ENCODE measurements around the gene DTWD1. TPM values are rescaled to one million over a fixed set of nuclear protein-coding genes. Genes with fewer than 3 reads are reported as not detected.

DTWD1 gene
- polyA plus RNA-seq, 1 of the 3 experiments (the other 2 are of a cell fraction) = 13.9 TPM

GRCh38 chr15:49605588-49605987 is 15.3 kb upstream of the DTWD1 start (continued):
- TF ChIP-seq ZBTB33 (IDR thresholded peaks at IDR 0.05; ENCODE audit: borderline replicate concordance, low read depth) (no peak), POLR2AphosphoS5 (IDR thresholded peaks at IDR 0.05; ENCODE audit: low read depth, low read length) (no peak), USF2 (IDR thresholded peaks at IDR 0.05; ENCODE audit: borderline replicate concordance, low read depth, low read length) (no peak), TAF1 (IDR thresholded peaks at IDR 0.05; ENCODE audit: borderline replicate concordance, low read depth, low read length) (no peak), RFX5 (IDR thresholded peaks at IDR 0.05; ENCODE audit: low read length) (no peak), CTCF (IDR thresholded peaks at IDR 0.05) (no peak), PBX3 (IDR thresholded peaks at IDR 0.05) (no peak), YY1 (IDR thresholded peaks at IDR 0.05; ENCODE audit: low read depth) (no peak), ELF1 (IDR thresholded peaks at IDR 0.05) (no peak)

- Histone ChIP-seq H3K9me3 (no peaks in the 10 kb centered on the region; the same call in 1 of the 2 replicates), H3F3A (replicated peaks; ENCODE audit: insufficient read depth) (peaks cover 5% of the 10 kb centered on the region), H3K79me2 (ENCODE audit: insufficient read depth) (no peaks in the 10 kb centered on the region), H2AFZ (ENCODE audit: low read depth) (no peak overlapping the region), H3K27ac (ENCODE audit: low read depth in 2 of 2, low read length in 1 of 2) (no peak overlapping the region), H3K9ac (no peak overlapping the region), H3K9me2 (0 out of 2 replicates have a peak, but pooled peaks cover 4% of the 10 kb centered on the region), H3K4me2 (no peak overlapping the region), H3K27me3 (ENCODE audit: insufficient read depth) (no peaks in the 10 kb centered on the region), H4K20me1 (ENCODE audit: insufficient read depth) (no peaks in the 10 kb centered on the region), H3K4me3 (ENCODE audit: low read depth in 2 of 2, low read length in 1 of 2) (no peak overlapping the region), H3K36me3 (replicated peaks in 1 of 2; ENCODE audit: control insufficient read depth in 1 of 2, insufficient read depth in 2 of 2, low read length in 1 of 2) (peaks cover 5 to 17% of the 10 kb centered on the region in 2 experiments), H3K4me1 (ENCODE audit: control insufficient read depth in 1 of 2, insufficient read depth in 2 of 2, low read depth in 1 of 2, low read length in 1 of 2) (no peaks in the 10 kb centered on the region)
- no peak for TF ChIP-seq RCOR1 (IDR thresholded peaks at IDR 0.05; ENCODE audit: low read length)
- no peak for TF ChIP-seq FOXM1 (IDR thresholded peaks at IDR 0.05; ENCODE audit: low read depth)
- no peak for TF ChIP-seq USF1 (IDR thresholded peaks at IDR 0.05; ENCODE audit: borderline replicate concordance, low read depth)
- no peak for TF ChIP-seq RFX5 (IDR thresholded peaks at IDR 0.05; ENCODE audit: low read length)
- ChIA-PET CTCF (no interaction called here), POLR2A (no interaction called here)
- no peak for DNase-seq
Measured at GRCh38 chr15:49606594-49606993, 14.3 kb upstream of the DTWD1 start.

Data from SK-N-SH (cell line).